CD4-positive, alpha-beta T cell (primary cell): ENCODE data around the gene FECH. TPM values are rescaled to one million over a fixed set of nuclear protein-coding genes. Genes with fewer than 3 reads are reported as not detected.

Experiments used
- ATAC-seq: fragments of 200-7000 bp; cut with Tn5 transposase; one replicate; pipeline ENCODE4 v1.10.0; 2022; ENCODE audit warnings: mild to moderate bottlenecking; ENCODE audit not compliant: poor library complexity
- CTCF ChIA-PET: fragments of 350-600 bp; sonication (Branson Sonifier 250); formaldehyde crosslinking; loops from one replicate; lab custom pipeline; 2021; ENCODE audit warnings: antibody characterized with exemption, inconsistent platforms; lab: Charles Lee
- POLR2A ChIA-PET: fragments of 350-600 bp; sonication (Branson Sonifier 250); formaldehyde crosslinking; loops from one replicate; lab custom pipeline; 2021; ENCODE audit warnings: antibody characterized with exemption, inconsistent platforms; lab: Charles Lee
- DNase-seq, 14 experiments: peaks; one replicate each; pipeline ENCODE4 v3.0.0-alpha.2; 2013 to 2020; ENCODE audit warnings: mixed read lengths in 2 of 14
- H3K27ac ChIP-seq, 2 donors: one replicate each; pipeline versions ENCODE4 v1.5.1 to v1.7.0; 2013; ENCODE audit warnings: low read length in 2 of 2, low read depth in 1 of 2, mild to moderate bottlenecking in 1 of 2
- H3K27me3 ChIP-seq, 2 experiments: 1 replicate in 1 of 2; 2 replicates in 1 of 2; pipeline versions ENCODE4 v1.6.1 to v1.7.0; 2013; ENCODE audit warnings: low read length in 2 of 2, control low read depth in 1 of 2, mild to moderate bottlenecking in 1 of 2, moderate library complexity in 1 of 2; ENCODE audit not compliant: insufficient read depth in 2 of 2, control insufficient read depth in 1 of 2
- H3K36me3 ChIP-seq: one replicate; pipeline ENCODE4 v1.6.1; 2013; ENCODE audit warnings: low read length, control low read depth; ENCODE audit not compliant: insufficient read depth
- H3K4me1 ChIP-seq: one replicate; pipeline ENCODE4 v1.6.1; 2013; ENCODE audit warnings: low read length, control low read depth; ENCODE audit not compliant: insufficient read depth
- H3K4me3 ChIP-seq: one replicate; pipeline ENCODE4 v1.5.1; 2013; ENCODE audit warnings: mild to moderate bottlenecking, low read length, moderate library complexity
- H3K9me3 ChIP-seq, 2 experiments: 1 replicate in 1 of 2; 2 replicates in 1 of 2; pipeline versions ENCODE4 v1.6.1 to v1.7.0; 2013; ENCODE audit warnings: low read length in 2 of 2, mild to moderate bottlenecking in 2 of 2, control low read depth in 1 of 2, moderate library complexity in 1 of 2; ENCODE audit not compliant: control insufficient read depth in 1 of 2, insufficient read depth in 1 of 2
- H3K27ac Mint-ChIP-seq: one replicate; pipeline ENCODE4 v1.8.0; 2020; ENCODE audit warnings: mixed read lengths
- H3K27me3 Mint-ChIP-seq: one replicate; pipeline ENCODE4 v1.8.0; 2021; ENCODE audit warnings: mixed read lengths
- H3K36me3 Mint-ChIP-seq: one replicate; pipeline ENCODE4 v1.8.0; 2021; ENCODE audit warnings: low read depth, mixed read lengths
- H3K4me1 Mint-ChIP-seq: one replicate; pipeline ENCODE4 v1.8.0; 2021; ENCODE audit warnings: low read depth, mixed read lengths
- H3K4me3 Mint-ChIP-seq: one replicate; pipeline ENCODE4 v1.8.0; 2020; ENCODE audit warnings: mild to moderate bottlenecking, mixed read lengths
- H3K9me3 Mint-ChIP-seq: one replicate; pipeline ENCODE4 v1.8.0; 2020; ENCODE audit warnings: mixed read lengths
- CTCF ChIP-seq: fragments of 200-600 bp; IDR thresholded peaks from one replicate; pipeline ENCODE4 v1.8.0; 2022; ENCODE audit warnings: antibody characterized with exemption, mild to moderate bottlenecking
- intact Hi-C, 2 experiments: fragments of 100-400 bp; cut with DNase I in 1 of 2; cut with micrococcal nuclease in 1 of 2; formaldehyde crosslinking; loops; one replicate each; pipeline versions ENCODE4 v1.15.1 to v1.9.0; 2023 to 2025; cut with DNase I, micrococcal nuclease
- total RNA-seq, 174 experiments: library from RNA in 2 of 174; stranded (reverse) in 2 of 174; gene quantifications; one replicate each; pipeline ENCODE4 v1.2.3 and lab custom pipeline; 2021 to 2026

The FECH gene
- total RNA-seq, 2 experiments from 2014 or later = 7.5 to 8.1 TPM

- Mint-ChIP-seq H3K4me3 (no peak overlapping the region), H3K27me3 (no peaks in the 10 kb centered on the region), H3K4me1 (peaks cover 1% of the 10 kb centered on the region), H3K27ac (no peak overlapping the region), H3K36me3 (peaks cover 47% of the 10 kb centered on the region), H3K9me3 (no peaks in the 10 kb centered on the region)
- H3K9me3 ChIP-seq = no peaks in the 10 kb centered on the region
- H3K27me3 ChIP-seq = no peaks in the 10 kb centered on the region
- TF ChIP-seq CTCF = no peak
- no peak for ATAC-seq
- no peak for DNase-seq
- peaks cover 29% of the 10 kb centered on the region for H3K36me3 ChIP-seq
- ChIA-PET CTCF (interaction anchor here (3.3 kb wide), 1 partner anchor 11 kb away, joined by 10 read pairs; no protein-coding TSS in a partner anchor), POLR2A (no interaction called here)
- no peak overlapping the region for H3K27ac ChIP-seq
- H3K4me3 ChIP-seq = no peak overlapping the region
- intact Hi-C loops = no loop called here
- no peaks in the 10 kb centered on the region for H3K4me1 ChIP-seq
Observed at GRCh38 chr18:57550510-57550909, 36.0 kb downstream of the FECH start.

- H3K27ac ChIP-seq = no peak overlapping the region
- Mint-ChIP-seq H3K9me3 (no peaks in the 10 kb centered on the region), H3K27me3 (no peaks in the 10 kb centered on the region), H3K36me3 (peaks cover 23% of the 10 kb centered on the region), H3K27ac (no peak overlapping the region), H3K4me1 (peaks cover 7% of the 10 kb centered on the region), H3K4me3 (no peak overlapping the region)
- ChIA-PET POLR2A (no interaction called here), CTCF (no interaction called here)
- ATAC-seq = no peak
- no peak for DNase-seq
- H3K9me3 ChIP-seq = no peaks in the 10 kb centered on the region
- H3K4me3 ChIP-seq = no peak overlapping the region
- no peaks in the 10 kb centered on the region for H3K4me1 ChIP-seq
- TF ChIP-seq CTCF = no peak
- intact Hi-C loops = no loop called here
- H3K36me3 ChIP-seq = peaks cover 8% of the 10 kb centered on the region
- no peaks in the 10 kb centered on the region for H3K27me3 ChIP-seq
Observed at GRCh38 chr18:57547260-57547659, 39.2 kb downstream of the FECH start.

GRCh38 chr18:57544936-57545660 is 41.4 kb downstream of the FECH start:
- Mint-ChIP-seq H3K27me3 (no peaks in the 10 kb centered on the region), H3K4me1 (peaks cover 7% of the 10 kb centered on the region), H3K27ac (no peak overlapping the region), H3K36me3 (peaks cover 8% of the 10 kb centered on the region), H3K9me3 (no peaks in the 10 kb centered on the region), H3K4me3 (no peak overlapping the region)
- ChIA-PET CTCF (no interaction called here), POLR2A (no interaction called here)
- intact Hi-C loops = no loop called here
- Histone ChIP-seq H3K4me1 (no peaks in the 10 kb centered on the region), H3K4me3 (no peak overlapping the region), H3K9me3 (no peaks in the 10 kb centered on the region), H3K27me3 (no peaks in the 10 kb centered on the region), H3K36me3 (peaks cover 4% of the 10 kb centered on the region), H3K27ac (no peak overlapping the region)
- ATAC-seq = no peak
- peak in 2 of 14 experiments; percentile 5 to 13 for DNase-seq
- no peak for TF ChIP-seq CTCF
